GM23338 (cell line): Measurements from ENCODE around the gene ATP2B1. TPM values are rescaled to one million over a fixed set of nuclear protein-coding genes. Genes with fewer than 3 reads are reported as not detected.

Experiments used
- ATAC-seq: fragments of 200-7000 bp; cut with Tn5 transposase; 3 replicates; pipeline ENCODE4 v1.9.1; 2020
- DNase-seq: peaks from one replicate; pipeline ENCODE4 v3.0.0-alpha.2; 2015; ENCODE audit warnings: low spot score
- H2AFZ ChIP-seq: fragments of 200-600 bp; sonication (generic); 2 replicates; pipeline ENCODE4 v1.8.0; 2016; ENCODE audit warnings: antibody characterized with exemption, mild to moderate bottlenecking, moderate library complexity
- H3F3A ChIP-seq: fragments of 200-600 bp; sonication (generic); replicated peaks from 2 replicates; pipeline ENCODE4 v1.8.0; 2017; ENCODE audit warnings: antibody characterized with exemption, mixed run types, low read depth
- H3K27ac ChIP-seq: fragments of 200-600 bp; sonication (generic); 2 replicates; pipeline ENCODE4 v1.6.1; 2016; ENCODE audit warnings: low read depth
- H3K27me3 ChIP-seq: fragments of 200-600 bp; sonication (generic); 2 replicates; pipeline ENCODE4 v1.8.0; 2016; ENCODE audit warnings: mild to moderate bottlenecking, mixed run types, moderate library complexity; ENCODE audit not compliant: insufficient read depth
- H3K36me3 ChIP-seq: fragments of 200-600 bp; sonication (generic); 2 replicates; pipeline ENCODE4 v1.8.0; 2016; ENCODE audit warnings: mild to moderate bottlenecking; ENCODE audit not compliant: insufficient read depth
- H3K4me1 ChIP-seq: fragments of 200-600 bp; sonication (generic); 2 replicates; pipeline ENCODE4 v1.8.0; 2016; ENCODE audit warnings: mild to moderate bottlenecking, moderate library complexity; ENCODE audit not compliant: insufficient read depth
- H3K4me2 ChIP-seq: fragments of 200-600 bp; sonication (generic); 2 replicates; pipeline ENCODE4 v1.7.1; 2017; ENCODE audit warnings: mixed run types
- H3K4me3 ChIP-seq: fragments of 200-600 bp; sonication (generic); 2 replicates; pipeline ENCODE4 v1.6.1; 2016; ENCODE audit warnings: mixed run types
- H3K79me2 ChIP-seq: fragments of 200-600 bp; sonication (generic); replicated peaks from 2 replicates; pipeline ENCODE4 v1.8.0; 2017; ENCODE audit warnings: mild to moderate bottlenecking; ENCODE audit not compliant: insufficient read depth
- H3K9me2 ChIP-seq: fragments of 200-600 bp; sonication (generic); 2 replicates; pipeline ENCODE4 v1.8.0; 2017; ENCODE audit not compliant: insufficient read depth
- H4K20me1 ChIP-seq: fragments of 200-600 bp; sonication (generic); replicated peaks from 2 replicates; pipeline ENCODE4 v1.8.0; 2017; ENCODE audit warnings: mild to moderate bottlenecking; ENCODE audit not compliant: insufficient read depth
- H3K27ac Mint-ChIP-seq: 2 replicates; pipeline ENCODE4 v1.8.0; 2020; ENCODE audit warnings: inconsistent platforms, mild to moderate bottlenecking, moderate library complexity, mixed read lengths
- H3K27me3 Mint-ChIP-seq: 3 replicates; pipeline ENCODE4 v1.8.0; 2022; ENCODE audit warnings: low read depth, mild to moderate bottlenecking, moderate library complexity, mixed read lengths, inconsistent platforms; ENCODE audit not compliant: insufficient read depth, poor library complexity
- H3K36me3 Mint-ChIP-seq: 3 replicates; pipeline ENCODE4 v1.8.0; 2021; ENCODE audit warnings: low read depth, mild to moderate bottlenecking, inconsistent platforms, moderate library complexity, mixed read lengths
- H3K4me1 Mint-ChIP-seq: 3 replicates; pipeline ENCODE4 v1.8.0; 2020; ENCODE audit warnings: mild to moderate bottlenecking, inconsistent platforms, mixed read lengths
- H3K4me3 Mint-ChIP-seq: 3 replicates; pipeline ENCODE4 v1.8.0; 2021; ENCODE audit warnings: moderate library complexity, mild to moderate bottlenecking, inconsistent platforms, mixed read lengths
- H3K9me3 Mint-ChIP-seq: 3 replicates; pipeline ENCODE4 v1.8.0; 2020; ENCODE audit warnings: moderate library complexity, mild to moderate bottlenecking, inconsistent platforms, mixed read lengths
- CREB1 ChIP-seq: fragments of 250-450 bp; sonication (Bioruptor Pico); IDR thresholded peaks from 2 replicates; pipeline ENCODE4 v1.5.0; 2020; ENCODE audit warnings: low read depth, mild to moderate bottlenecking, moderate library complexity
- EZH2 ChIP-seq: fragments of 200-600 bp; sonication (generic); IDR thresholded peaks from one replicate; pipeline ENCODE4 v1.8.0; 2017; ENCODE audit warnings: antibody characterized with exemption, mild to moderate bottlenecking, low read depth; ENCODE audit not compliant: unreplicated experiment
- NANOG ChIP-seq: IDR thresholded peaks from 2 replicates; pipeline ENCODE4 v1.6.1; 2016; ENCODE audit warnings: antibody characterized with exemption, borderline replicate concordance
- POLR2AphosphoS5 ChIP-seq: IDR thresholded peaks from 2 replicates; pipeline ENCODE4 v1.6.1; 2016; ENCODE audit warnings: antibody characterized with exemption, low read depth
- ZNF114 ChIP-seq: fragments of 250-450 bp; sonication (Bioruptor Pico); IDR thresholded peaks from 2 replicates; pipeline ENCODE4 v1.5.0; 2020; ENCODE audit warnings: mild to moderate bottlenecking, moderate library complexity
- ZNF331 ChIP-seq: fragments of 250-450 bp; sonication (Bioruptor Pico); IDR thresholded peaks from 2 replicates; pipeline ENCODE4 v1.5.0; 2020; ENCODE audit warnings: low read depth, mild to moderate bottlenecking, moderate library complexity
- polyA plus RNA-seq: library from polyadenylated mRNA; unstranded; fragments of >200 nt; fragmentation: Nextera tagmentation; extraction: Ambion mirVana; gene quantifications from 2 replicates; pipeline ENCODE4 v1.2.1, GENCODE V29; 2016
- total RNA-seq: library from RNA; depleted of rRNA; stranded (reverse); fragments of >200 nt; shearing (Covaris generic); gene quantifications from 2 replicates; pipeline ENCODE4 v1.2.3, GENCODE V29; 2014
- TF ChIP-seq, protein P1 (sequence below): IDR thresholded peaks from one replicate; pipeline ENCODE4 v1.6.1; 2018; ENCODE audit warnings: antibody characterized with exemption; ENCODE audit not compliant: unreplicated experiment
- TF ChIP-seq, protein P2 (sequence below), 2 experiments: fragments of 200-600 bp in 1 of 2; sonication (generic) in 1 of 2; conservative IDR thresholded peaks; 2 replicates each; pipeline versions ENCODE4 v1.5.1 to v1.6.1; 2016 to 2017; ENCODE audit warnings: antibody characterized with exemption in 2 of 2, low read depth in 2 of 2, mild to moderate bottlenecking in 2 of 2, moderate library complexity in 1 of 2
- TF ChIP-seq, protein P3 (sequence below): IDR thresholded peaks from 2 replicates; pipeline ENCODE4 v1.6.1; 2016; ENCODE audit warnings: antibody characterized with exemption

ATP2B1 gene
- total and polyA plus RNA-seq, 2 experiments from 2014 or later = 39.3 to 42.3 TPM

DNA sequence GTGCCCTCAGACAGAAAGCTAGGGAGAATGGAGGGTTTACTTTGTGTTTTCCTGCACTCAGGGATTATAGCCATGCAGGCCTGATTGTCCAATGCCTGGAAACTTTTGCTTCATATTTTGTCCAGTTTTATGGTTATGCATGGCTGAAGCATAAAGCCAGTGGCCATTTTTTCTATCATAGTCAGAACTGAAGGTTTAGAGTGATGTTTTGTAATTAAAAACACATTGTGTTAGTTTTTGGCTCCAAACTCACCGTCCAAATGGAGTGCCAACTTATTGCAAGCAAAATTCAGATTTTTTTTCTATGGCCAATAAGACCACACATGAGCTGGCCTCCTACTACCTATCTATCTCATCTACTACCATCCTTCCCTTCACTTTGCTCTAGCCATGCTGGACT is 40.2 kb upstream of the ATP2B1 start (continued):
- TF ChIP-seq ZNF114 (CRISPR knock-in tag) (no peak), NANOG (no peak), POLR2AphosphoS5 (no peak)
- TF ChIP-seq, protein P1, sequence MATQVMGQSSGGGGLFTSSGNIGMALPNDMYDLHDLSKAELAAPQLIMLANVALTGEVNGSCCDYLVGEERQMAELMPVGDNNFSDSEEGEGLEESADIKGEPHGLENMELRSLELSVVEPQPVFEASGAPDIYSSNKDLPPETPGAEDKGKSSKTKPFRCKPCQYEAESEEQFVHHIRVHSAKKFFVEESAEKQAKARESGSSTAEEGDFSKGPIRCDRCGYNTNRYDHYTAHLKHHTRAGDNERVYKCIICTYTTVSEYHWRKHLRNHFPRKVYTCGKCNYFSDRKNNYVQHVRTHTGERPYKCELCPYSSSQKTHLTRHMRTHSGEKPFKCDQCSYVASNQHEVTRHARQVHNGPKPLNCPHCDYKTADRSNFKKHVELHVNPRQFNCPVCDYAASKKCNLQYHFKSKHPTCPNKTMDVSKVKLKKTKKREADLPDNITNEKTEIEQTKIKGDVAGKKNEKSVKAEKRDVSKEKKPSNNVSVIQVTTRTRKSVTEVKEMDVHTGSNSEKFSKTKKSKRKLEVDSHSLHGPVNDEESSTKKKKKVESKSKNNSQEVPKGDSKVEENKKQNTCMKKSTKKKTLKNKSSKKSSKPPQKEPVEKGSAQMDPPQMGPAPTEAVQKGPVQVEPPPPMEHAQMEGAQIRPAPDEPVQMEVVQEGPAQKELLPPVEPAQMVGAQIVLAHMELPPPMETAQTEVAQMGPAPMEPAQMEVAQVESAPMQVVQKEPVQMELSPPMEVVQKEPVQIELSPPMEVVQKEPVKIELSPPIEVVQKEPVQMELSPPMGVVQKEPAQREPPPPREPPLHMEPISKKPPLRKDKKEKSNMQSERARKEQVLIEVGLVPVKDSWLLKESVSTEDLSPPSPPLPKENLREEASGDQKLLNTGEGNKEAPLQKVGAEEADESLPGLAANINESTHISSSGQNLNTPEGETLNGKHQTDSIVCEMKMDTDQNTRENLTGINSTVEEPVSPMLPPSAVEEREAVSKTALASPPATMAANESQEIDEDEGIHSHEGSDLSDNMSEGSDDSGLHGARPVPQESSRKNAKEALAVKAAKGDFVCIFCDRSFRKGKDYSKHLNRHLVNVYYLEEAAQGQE = no peak

DNA sequence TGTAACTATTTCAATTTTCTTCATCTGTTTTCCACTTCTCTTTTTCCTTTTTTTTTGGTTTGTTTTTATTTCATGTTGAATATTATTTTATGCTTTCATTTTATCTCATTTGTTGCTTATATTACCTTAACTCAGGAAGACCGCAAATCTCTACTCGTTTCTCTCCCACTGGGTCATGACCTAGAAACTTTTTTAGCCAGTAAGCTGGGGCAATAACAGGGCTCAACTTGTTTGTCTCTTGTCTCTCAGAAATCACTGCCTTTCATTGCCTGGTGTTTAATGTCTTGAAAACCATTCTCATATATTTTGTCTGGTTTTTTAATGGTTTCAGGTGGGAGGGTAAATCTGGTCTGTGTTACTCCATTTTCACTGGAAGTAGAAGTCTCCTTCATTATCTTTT is 36.6 kb upstream of the ATP2B1 start:
- Histone ChIP-seq H3K4me3 (no peak overlapping the region), H3K9me2 (peaks cover 8% of the 10 kb centered on the region; the same call in 1 of the 2 replicates), H3K36me3 (no peaks in the 10 kb centered on the region), H3K4me2 (no peak overlapping the region), H3F3A (no peaks in the 10 kb centered on the region), H3K27ac (no peak overlapping the region), H3K79me2 (no peaks in the 10 kb centered on the region), H3K4me1 (no peaks in the 10 kb centered on the region), H3K27me3 (no peaks in the 10 kb centered on the region), H2AFZ (no peak overlapping the region), H4K20me1 (no peaks in the 10 kb centered on the region)
- H3K36me3 Mint-ChIP-seq = no peaks in the 10 kb centered on the region; the same call in 2 of the 3 replicates
- ATAC-seq (no peak), DNase-seq (no peak)
- H3K4me1 Mint-ChIP-seq = no peaks in the 10 kb centered on the region
- H3K27me3 Mint-ChIP-seq = no peaks in the 10 kb centered on the region
- TF ChIP-seq EZH2 = no peak
- TF ChIP-seq CREB1 (CRISPR knock-in tag) = no peak
- TF ChIP-seq, protein P2, sequence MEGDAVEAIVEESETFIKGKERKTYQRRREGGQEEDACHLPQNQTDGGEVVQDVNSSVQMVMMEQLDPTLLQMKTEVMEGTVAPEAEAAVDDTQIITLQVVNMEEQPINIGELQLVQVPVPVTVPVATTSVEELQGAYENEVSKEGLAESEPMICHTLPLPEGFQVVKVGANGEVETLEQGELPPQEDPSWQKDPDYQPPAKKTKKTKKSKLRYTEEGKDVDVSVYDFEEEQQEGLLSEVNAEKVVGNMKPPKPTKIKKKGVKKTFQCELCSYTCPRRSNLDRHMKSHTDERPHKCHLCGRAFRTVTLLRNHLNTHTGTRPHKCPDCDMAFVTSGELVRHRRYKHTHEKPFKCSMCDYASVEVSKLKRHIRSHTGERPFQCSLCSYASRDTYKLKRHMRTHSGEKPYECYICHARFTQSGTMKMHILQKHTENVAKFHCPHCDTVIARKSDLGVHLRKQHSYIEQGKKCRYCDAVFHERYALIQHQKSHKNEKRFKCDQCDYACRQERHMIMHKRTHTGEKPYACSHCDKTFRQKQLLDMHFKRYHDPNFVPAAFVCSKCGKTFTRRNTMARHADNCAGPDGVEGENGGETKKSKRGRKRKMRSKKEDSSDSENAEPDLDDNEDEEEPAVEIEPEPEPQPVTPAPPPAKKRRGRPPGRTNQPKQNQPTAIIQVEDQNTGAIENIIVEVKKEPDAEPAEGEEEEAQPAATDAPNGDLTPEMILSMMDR (conservative IDR thresholded peaks at IDR 0.05; ENCODE audit: low read depth in 2 of 2) = no peak
- TF ChIP-seq, protein P3, sequence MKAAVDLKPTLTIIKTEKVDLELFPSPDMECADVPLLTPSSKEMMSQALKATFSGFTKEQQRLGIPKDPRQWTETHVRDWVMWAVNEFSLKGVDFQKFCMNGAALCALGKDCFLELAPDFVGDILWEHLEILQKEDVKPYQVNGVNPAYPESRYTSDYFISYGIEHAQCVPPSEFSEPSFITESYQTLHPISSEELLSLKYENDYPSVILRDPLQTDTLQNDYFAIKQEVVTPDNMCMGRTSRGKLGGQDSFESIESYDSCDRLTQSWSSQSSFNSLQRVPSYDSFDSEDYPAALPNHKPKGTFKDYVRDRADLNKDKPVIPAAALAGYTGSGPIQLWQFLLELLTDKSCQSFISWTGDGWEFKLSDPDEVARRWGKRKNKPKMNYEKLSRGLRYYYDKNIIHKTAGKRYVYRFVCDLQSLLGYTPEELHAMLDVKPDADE = no peak
- no peak for TF ChIP-seq ZNF331 (CRISPR knock-in tag)
- H3K4me3 Mint-ChIP-seq = no peak overlapping the region
- H3K9me3 Mint-ChIP-seq = peaks cover 3% of the 10 kb centered on the region; the same call in 2 of the 3 replicates
- H3K27ac Mint-ChIP-seq = no peak overlapping the region
